ENCODE data around the gene CCDC30.

- TF ChIP-seq HIVEP1 (CRISPR knock-in tag; IDR thresholded peaks at IDR 0.05): no peak
- no peak for TF ChIP-seq ESRRA (IDR thresholded peaks at IDR 0.05; ENCODE audit: borderline replicate concordance, low read depth)
- no peak for TF ChIP-seq CTCF (IDR thresholded peaks at IDR 0.05 in 2 of 3, conservative IDR thresholded peaks at IDR 0.05 in 1 of 3; ENCODE audit: insufficient read depth in 2 of 3, low read depth in 1 of 3, low read length in 3 of 3)
- TF ChIP-seq GTF2F1 (IDR thresholded peaks at IDR 0.05; ENCODE audit: low read depth, low read length): no peak
- TF ChIP-seq CEBPB (tag; IDR thresholded peaks at IDR 0.05): no peak
- no peak for TF ChIP-seq CBX5 (IDR thresholded peaks at IDR 0.05; ENCODE audit: borderline replicate concordance, low read depth)
Measured at GRCh38 chr1:42417166-42417565, 45.9 kb upstream of the CCDC30 start.
